ENCODE measurements around the gene OXNAD1. TPM values are rescaled to one million over a fixed set of nuclear protein-coding genes. Genes with fewer than 3 reads are reported as not detected.

OXNAD1 gene
- total and polyA plus RNA-seq, 2 of the 13 experiments (the other 11 are each of a cell fraction or from before 2014, with no cell fraction given), result 9.9 to 18.8 TPM

DNA sequence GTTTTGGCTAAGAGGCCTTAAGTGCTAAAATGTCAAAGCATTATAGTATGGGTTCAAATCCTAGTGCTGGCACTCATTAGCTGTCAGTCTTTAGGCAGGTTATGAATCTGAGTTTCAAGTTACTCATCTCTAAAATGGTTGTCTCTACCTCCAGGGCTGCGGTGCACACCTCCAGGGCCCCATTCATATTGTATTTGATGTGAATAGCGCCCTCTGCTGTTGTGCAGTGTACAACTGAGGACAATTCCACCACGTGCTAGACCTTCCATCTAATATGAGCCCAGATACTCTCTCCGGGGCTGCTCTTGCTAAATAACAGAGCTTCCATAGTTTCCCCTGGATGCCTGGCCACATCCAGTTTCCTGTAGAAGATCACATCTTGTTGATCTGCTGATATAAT, 54.3 kb downstream of the OXNAD1 start:
- no TSS peak for BruUV-seq (replicated peaks)
- in situ Hi-C loops (cut with HindIII; ENCODE audit: extremely low pct_ligation_motif_present, low pct_unique_long_range_greater_than_20kb), result no loop called here
- intact Hi-C loops (cut with micrococcal nuclease; ENCODE audit: unreplicated experiment), result no loop called here
- H3K9me3 ChIP-seq (ENCODE audit: low read length), result no peaks in the 10 kb centered on the region
- no peak overlapping the region for H3K4me2 ChIP-seq (ENCODE audit: low read depth, low read length)
- peak; percentile 25 for DNase-seq (ENCODE audit: low spot score)
- H3K79me2 ChIP-seq (ENCODE audit: insufficient read depth, low read length), result no peaks in the 10 kb centered on the region
- H3K27me3 ChIP-seq (ENCODE audit: control insufficient read depth in 1 of 2, insufficient read depth in 2 of 2, low read length in 2 of 2), result no peaks in the 10 kb centered on the region
- no peak overlapping the region for H2AFZ ChIP-seq (ENCODE audit: low read length)
- no peaks in the 10 kb centered on the region for H4K20me1 ChIP-seq (ENCODE audit: insufficient read depth, low read length)
- ChIA-PET CTCF (ENCODE audit: low intra/inter-chr PET ratio, low total read pairs) (no interaction called here), POLR2A (no interaction called here)
- H3K27ac ChIP-seq (ENCODE audit: extremely low read length, insufficient read depth, low read length), result no peak overlapping the region
- peak; percentile 34; the same call in 1 of the 3 replicates for ATAC-seq
- H3K4me3 ChIP-seq (replicated peaks in 1 of 3; ENCODE audit: insufficient read depth in 1 of 3, low read depth in 2 of 3, low read length in 3 of 3), result no peak overlapping the region
- TF ChIP-seq STAG1 (CRISPR knock-in tag; IDR thresholded peaks at IDR 0.05) (peak; percentile 6; the same call in 1 of the 2 replicates), THAP11 (CRISPR knock-in tag; IDR thresholded peaks at IDR 0.05) (no peak)
- FAIRE-seq, result no peak
- peaks cover 17% of the 10 kb centered on the region for H3K4me1 ChIP-seq (ENCODE audit: insufficient read depth, low read length)
- no peak overlapping the region for H3K9ac ChIP-seq (ENCODE audit: insufficient read depth, low read depth, low read length)
- WGBS (ENCODE audit: low lambda C conversion rate), result 94% methylated on average over 3 of the region's 4 CpGs
- peaks cover 5 to 28% of the 10 kb centered on the region in 2 experiments; a peak in 4 of 5 replicates for H3K36me3 ChIP-seq (replicated peaks in 1 of 2; ENCODE audit: control insufficient read depth in 1 of 2, insufficient read depth in 2 of 2, low read length in 2 of 2)

GRCh38 chr3:16319723-16320122, 54.7 kb downstream of the OXNAD1 start:
- TF ChIP-seq, protein P1, sequence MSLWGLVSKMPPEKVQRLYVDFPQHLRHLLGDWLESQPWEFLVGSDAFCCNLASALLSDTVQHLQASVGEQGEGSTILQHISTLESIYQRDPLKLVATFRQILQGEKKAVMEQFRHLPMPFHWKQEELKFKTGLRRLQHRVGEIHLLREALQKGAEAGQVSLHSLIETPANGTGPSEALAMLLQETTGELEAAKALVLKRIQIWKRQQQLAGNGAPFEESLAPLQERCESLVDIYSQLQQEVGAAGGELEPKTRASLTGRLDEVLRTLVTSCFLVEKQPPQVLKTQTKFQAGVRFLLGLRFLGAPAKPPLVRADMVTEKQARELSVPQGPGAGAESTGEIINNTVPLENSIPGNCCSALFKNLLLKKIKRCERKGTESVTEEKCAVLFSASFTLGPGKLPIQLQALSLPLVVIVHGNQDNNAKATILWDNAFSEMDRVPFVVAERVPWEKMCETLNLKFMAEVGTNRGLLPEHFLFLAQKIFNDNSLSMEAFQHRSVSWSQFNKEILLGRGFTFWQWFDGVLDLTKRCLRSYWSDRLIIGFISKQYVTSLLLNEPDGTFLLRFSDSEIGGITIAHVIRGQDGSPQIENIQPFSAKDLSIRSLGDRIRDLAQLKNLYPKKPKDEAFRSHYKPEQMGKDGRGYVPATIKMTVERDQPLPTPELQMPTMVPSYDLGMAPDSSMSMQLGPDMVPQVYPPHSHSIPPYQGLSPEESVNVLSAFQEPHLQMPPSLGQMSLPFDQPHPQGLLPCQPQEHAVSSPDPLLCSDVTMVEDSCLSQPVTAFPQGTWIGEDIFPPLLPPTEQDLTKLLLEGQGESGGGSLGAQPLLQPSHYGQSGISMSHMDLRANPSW (CRISPR knock-in tag; IDR thresholded peaks at IDR 0.05; ENCODE audit: borderline replicate concordance), result no peak
- TF ChIP-seq ZFP41 (CRISPR knock-in tag; IDR thresholded peaks at IDR 0.05; ENCODE audit: borderline replicate concordance) (no peak), CREB1 (IDR thresholded peaks at IDR 0.05) (no peak), CREB1 (CRISPR knock-in tag; IDR thresholded peaks at IDR 0.05) (no peak), ZNF709 (CRISPR knock-in tag; IDR thresholded peaks at IDR 0.05) (no peak), ZNF660 (CRISPR knock-in tag; IDR thresholded peaks at IDR 0.05; ENCODE audit: borderline replicate concordance, low read depth) (no peak), ZNF605 (CRISPR knock-in tag; IDR thresholded peaks at IDR 0.05) (no peak), FOXA1 (IDR thresholded peaks at IDR 0.05) (no peak), FOXA1 (CRISPR knock-in tag; IDR thresholded peaks at IDR 0.05) (no peak), TOE1 (CRISPR knock-in tag; IDR thresholded peaks at IDR 0.05) (no peak), AKAP8 (CRISPR knock-in tag; IDR thresholded peaks at IDR 0.05) (no peak), ZNF768 (CRISPR knock-in tag; IDR thresholded peaks at IDR 0.05) (no peak), TEF (CRISPR knock-in tag; IDR thresholded peaks at IDR 0.05) (no peak)
- TF ChIP-seq, protein P2, sequence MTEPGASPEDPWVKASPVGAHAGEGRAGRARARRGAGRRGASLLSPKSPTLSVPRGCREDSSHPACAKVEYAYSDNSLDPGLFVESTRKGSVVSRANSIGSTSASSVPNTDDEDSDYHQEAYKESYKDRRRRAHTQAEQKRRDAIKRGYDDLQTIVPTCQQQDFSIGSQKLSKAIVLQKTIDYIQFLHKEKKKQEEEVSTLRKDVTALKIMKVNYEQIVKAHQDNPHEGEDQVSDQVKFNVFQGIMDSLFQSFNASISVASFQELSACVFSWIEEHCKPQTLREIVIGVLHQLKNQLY (CRISPR knock-in tag; IDR thresholded peaks at IDR 0.05), result no peak
- peaks cover 5 to 28% of the 10 kb centered on the region in 2 experiments; a peak in 4 of 5 replicates for H3K36me3 ChIP-seq (replicated peaks in 1 of 2; ENCODE audit: control insufficient read depth in 1 of 2, insufficient read depth in 2 of 2, low read length in 2 of 2)
- H3K27me3 ChIP-seq (ENCODE audit: control insufficient read depth in 1 of 2, insufficient read depth in 2 of 2, low read length in 2 of 2), result no peaks in the 10 kb centered on the region
- H3K9me3 ChIP-seq (ENCODE audit: low read length), result no peaks in the 10 kb centered on the region
- CTCF ChIA-PET (ENCODE audit: low intra/inter-chr PET ratio, low total read pairs), result no interaction called here
- ATAC-seq (no peak), FAIRE-seq (no peak), DNase-seq (ENCODE audit: low spot score) (no peak)
- no peaks in the 10 kb centered on the region for H3K79me2 ChIP-seq (ENCODE audit: insufficient read depth, low read length)
- H3K9ac ChIP-seq (ENCODE audit: insufficient read depth, low read depth, low read length), result no peak overlapping the region
- no peak overlapping the region for H3K4me2 ChIP-seq (ENCODE audit: low read depth, low read length)
- intact Hi-C loops (cut with micrococcal nuclease; ENCODE audit: unreplicated experiment) (no loop called here), in situ Hi-C loops (cut with HindIII; ENCODE audit: extremely low pct_ligation_motif_present, low pct_unique_long_range_greater_than_20kb) (no loop called here)
- H2AFZ ChIP-seq (ENCODE audit: low read length), result no peak overlapping the region
- no peak overlapping the region for H3K27ac ChIP-seq (ENCODE audit: extremely low read length, insufficient read depth, low read length)
- no TSS peak for BruUV-seq (replicated peaks)
- POLR2A ChIA-PET, result no interaction called here
- WGBS (ENCODE audit: low lambda C conversion rate), result 97% methylated on average over 4 of the region's 4 CpGs
- H3K4me3 ChIP-seq (replicated peaks in 1 of 3; ENCODE audit: insufficient read depth in 1 of 3, low read depth in 2 of 3, low read length in 3 of 3), result no peak overlapping the region
- H4K20me1 ChIP-seq (ENCODE audit: insufficient read depth, low read length), result no peaks in the 10 kb centered on the region
- peaks cover 21% of the 10 kb centered on the region for H3K4me1 ChIP-seq (ENCODE audit: insufficient read depth, low read length)

Data from HepG2 (cell line).